ENCODE measurements around the gene TRIOBP.

DNA sequence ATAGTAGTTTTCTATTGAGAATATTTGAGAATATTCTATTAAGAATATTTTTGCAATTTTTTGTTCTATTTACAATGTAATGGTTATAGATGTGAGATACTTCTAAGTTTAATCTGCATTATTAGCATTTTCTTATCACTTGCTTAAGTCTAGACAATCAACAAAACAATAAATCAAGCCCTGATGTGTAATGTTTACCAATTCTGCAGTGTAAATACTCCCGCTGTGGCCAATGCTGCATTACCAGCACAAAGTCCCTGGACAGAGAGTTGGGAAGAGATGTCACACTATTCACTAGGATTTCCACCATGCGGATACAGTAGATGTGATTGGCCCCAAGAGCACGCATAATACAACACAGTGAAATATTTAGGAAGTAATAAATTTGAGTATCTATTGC is 63.3 kb downstream of the TRIOBP start:
- TF ChIP-seq, protein P1, sequence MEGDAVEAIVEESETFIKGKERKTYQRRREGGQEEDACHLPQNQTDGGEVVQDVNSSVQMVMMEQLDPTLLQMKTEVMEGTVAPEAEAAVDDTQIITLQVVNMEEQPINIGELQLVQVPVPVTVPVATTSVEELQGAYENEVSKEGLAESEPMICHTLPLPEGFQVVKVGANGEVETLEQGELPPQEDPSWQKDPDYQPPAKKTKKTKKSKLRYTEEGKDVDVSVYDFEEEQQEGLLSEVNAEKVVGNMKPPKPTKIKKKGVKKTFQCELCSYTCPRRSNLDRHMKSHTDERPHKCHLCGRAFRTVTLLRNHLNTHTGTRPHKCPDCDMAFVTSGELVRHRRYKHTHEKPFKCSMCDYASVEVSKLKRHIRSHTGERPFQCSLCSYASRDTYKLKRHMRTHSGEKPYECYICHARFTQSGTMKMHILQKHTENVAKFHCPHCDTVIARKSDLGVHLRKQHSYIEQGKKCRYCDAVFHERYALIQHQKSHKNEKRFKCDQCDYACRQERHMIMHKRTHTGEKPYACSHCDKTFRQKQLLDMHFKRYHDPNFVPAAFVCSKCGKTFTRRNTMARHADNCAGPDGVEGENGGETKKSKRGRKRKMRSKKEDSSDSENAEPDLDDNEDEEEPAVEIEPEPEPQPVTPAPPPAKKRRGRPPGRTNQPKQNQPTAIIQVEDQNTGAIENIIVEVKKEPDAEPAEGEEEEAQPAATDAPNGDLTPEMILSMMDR (optimal IDR thresholded peaks at IDR 0.05 in 1 of 3, IDR thresholded peaks at IDR 0.05 in 1 of 3, conservative IDR thresholded peaks at IDR 0.05 in 1 of 3; ENCODE audit: extremely low read depth in 1 of 3, insufficient read depth in 2 of 3, low read length in 3 of 3): no peak
- TF ChIP-seq EZH2 (IDR thresholded peaks at IDR 0.05; ENCODE audit: low read length): no peak
